Stimulated activated CD4-positive, alpha-beta T cell treated with anti-CD3 and anti-CD28 coated beads, Interleukin-12 subunit alpha, Interleukin-12 subunit beta, amount 100 ng/mL, for 4 hours (primary cell): ENCODE results near the gene TNFRSF21.
"Not testable (repeated sequence)": the region's sequence is repeated elsewhere in the genome, so short reads cannot be mapped to it uniquely, and the experiment has no call there.

Source experiments
- DNase-seq: peaks from one replicate; pipeline ENCODE4 v3.0.0-alpha.2; 2020

TNFRSF21 gene

GRCh38 chr6:47286301-47286700, 23.4 kb downstream of the TNFRSF21 start:
- DNase-seq, result no peak

GRCh38 chr6:47283993-47284392, 25.7 kb downstream of the TNFRSF21 start:
- no peak for DNase-seq

- no peak for DNase-seq
Measured at GRCh38 chr6:47278545-47278944, 31.2 kb downstream of the TNFRSF21 start.

DNA sequence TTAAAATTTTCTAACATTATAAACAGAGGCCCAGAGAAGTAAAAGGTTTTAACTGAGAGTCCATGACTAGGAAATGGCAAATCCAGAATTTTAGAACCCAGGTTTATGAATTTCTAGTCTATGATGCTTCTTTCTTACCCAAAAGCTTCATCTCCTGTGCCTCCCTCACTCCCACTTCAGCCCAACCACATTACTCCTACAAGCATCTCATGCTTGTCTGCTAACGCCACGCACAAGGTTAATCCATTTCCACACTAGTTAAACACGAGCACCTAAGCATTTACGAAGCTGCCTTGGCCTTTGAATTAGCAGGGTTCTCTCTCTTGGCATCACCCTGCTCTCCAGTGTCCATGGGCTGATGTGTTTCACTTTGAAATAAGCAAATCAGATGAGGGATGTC, 32.0 kb downstream of the TNFRSF21 start:
- DNase-seq, result no peak

- DNase-seq, result no peak
Measured at GRCh38 chr6:47276377-47276776, 33.3 kb downstream of the TNFRSF21 start.

DNA sequence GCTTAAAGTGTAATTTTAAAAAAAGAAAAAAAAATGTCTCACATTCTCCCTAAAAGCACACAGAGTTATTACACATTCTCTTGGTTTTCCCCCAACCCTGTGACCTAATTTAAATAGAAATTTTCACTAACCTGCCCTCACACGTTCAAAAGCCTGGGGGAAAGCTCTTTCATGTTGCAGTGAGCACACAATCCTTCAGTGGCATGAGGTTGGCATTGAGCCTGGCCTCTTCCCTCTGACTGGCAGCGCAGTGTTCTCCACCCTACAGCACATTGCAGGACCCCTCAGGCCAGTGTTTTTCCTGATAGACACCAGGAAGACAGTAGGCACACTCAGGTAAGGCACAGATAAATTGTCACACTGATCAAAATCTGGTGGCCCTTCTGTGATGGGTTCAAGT, 34.1 kb downstream of the TNFRSF21 start:
- DNase-seq, result no peak

DNA sequence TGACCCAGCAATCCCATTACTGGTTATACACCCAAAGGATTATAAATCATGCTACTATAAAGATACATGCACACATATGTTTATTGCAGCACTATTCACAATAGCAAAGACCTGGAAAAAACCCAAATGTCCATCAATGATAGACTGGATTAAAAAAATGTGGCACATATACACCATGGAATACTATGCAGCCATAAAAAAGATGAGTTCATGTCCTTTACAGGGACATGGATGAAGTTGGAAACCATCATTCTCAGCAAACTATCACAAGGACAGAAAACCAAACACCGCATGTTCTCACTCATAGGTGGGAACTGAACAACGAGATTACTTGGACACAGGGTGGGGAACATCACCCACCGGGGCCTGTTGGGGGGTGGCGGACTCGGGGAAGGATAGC, 34.6 kb downstream of the TNFRSF21 start:
- not testable (repeated sequence) for DNase-seq

DNA sequence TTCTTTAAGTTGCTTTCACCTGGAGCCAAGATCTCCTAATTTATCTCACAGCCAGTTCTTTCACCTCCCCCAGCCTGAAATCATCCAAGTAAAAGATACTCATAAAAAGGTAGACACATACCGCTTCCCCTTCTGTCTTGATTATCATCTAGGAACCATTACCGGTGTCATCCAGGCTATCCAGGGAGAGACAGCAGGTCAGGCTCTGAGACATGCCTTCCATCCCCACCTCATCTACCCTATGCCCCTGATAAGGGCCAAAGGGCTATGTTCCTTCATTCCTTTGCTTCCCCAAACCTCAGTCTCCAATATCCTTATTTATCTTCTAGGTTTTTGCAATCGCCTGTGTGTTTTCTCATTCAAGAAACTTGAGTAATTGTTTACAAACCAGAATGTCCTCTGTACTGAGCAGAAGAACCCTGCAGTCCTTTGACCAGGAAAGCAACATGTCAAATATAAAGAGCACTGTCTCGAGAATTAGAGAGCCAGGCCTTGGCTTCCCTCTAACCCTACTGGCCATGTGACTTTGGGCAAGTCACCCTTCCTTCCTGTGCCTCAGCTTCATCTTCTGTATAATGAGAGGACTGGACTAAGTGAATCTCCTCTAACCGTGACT, 41.0 kb downstream of the TNFRSF21 start:
- no peak for DNase-seq

DNA sequence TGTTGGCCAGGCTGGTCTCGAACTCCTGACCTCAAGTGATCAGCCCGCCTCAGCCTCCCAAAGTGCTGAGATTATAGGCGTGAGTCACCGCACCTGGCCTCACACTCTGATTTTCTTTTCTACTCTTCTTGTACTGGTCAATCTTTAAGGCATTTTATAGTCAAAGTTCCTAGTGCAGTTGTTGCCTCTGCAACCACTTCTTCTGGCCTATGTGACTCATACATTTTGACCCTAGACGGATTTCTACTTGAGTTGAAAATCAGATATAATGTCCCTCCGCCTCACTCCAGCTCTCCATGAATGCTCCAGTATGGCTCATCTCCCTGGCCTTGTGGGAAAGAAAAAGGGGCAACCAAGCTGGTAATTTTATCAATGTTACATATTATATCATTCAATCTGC, 42.4 kb downstream of the TNFRSF21 start:
- DNase-seq, result no peak

DNA sequence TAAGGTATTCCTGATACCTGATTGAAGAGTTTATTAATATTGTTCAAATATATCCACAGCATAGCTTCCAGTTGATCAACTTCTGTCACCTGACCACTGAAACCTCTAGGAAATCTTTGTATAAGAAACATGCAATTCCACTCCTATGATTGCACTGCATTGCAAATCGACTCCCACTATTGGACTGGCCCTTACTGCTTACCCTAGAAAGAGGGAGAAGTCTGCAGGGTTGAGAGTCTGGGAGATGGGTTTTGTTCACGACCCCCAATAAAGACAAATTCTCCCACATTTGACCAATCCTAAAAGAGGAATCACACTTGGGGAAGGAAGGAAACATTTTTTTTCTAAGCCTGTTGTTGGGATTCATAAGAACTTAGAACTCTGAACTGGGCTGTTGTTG, 43.7 kb downstream of the TNFRSF21 start:
- no peak for DNase-seq

DNA sequence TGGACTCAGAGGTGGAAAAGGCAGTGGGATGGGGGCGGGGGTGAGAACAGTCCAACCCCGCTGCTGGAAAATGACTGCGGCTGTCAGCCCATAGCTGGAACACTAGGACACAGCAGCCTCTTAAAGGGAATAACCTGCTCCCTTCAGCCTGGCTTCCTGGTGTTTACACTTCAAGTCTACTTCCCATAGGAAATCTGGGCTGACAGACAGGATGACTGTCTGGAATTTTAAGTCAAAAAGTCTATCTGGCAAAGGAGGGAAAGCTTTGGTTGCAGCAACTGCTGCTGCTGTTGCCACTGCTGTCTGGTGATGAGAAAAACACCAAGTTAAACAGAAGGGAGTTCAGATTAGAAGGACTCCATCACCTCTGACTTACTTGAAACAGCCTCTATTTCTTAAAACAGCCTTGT, 44.9 kb downstream of the TNFRSF21 start:
- DNase-seq, result no peak

DNA sequence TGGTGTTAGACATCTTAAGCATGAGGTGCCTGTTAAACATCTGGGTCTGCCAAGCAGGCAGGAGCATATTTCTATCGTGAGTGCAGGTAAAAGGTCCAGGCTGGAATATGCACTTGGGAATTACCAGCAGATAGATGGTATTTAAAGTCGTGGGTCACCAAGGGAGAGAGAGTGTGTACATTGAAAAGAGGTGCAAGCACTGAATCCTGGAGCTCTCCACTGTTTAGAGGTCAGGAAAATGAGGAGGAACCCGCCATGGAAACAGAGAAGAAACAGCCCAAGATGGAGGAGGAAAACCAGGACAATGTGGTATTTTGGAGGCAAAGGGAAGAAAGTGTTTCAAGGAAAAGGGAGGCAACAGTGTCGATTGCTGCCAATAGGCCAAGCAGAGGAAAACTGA, 46.4 kb downstream of the TNFRSF21 start:
- DNase-seq, result no peak

- no peak for DNase-seq
Measured at GRCh38 chr6:47262231-47262630, 47.5 kb downstream of the TNFRSF21 start.

DNA sequence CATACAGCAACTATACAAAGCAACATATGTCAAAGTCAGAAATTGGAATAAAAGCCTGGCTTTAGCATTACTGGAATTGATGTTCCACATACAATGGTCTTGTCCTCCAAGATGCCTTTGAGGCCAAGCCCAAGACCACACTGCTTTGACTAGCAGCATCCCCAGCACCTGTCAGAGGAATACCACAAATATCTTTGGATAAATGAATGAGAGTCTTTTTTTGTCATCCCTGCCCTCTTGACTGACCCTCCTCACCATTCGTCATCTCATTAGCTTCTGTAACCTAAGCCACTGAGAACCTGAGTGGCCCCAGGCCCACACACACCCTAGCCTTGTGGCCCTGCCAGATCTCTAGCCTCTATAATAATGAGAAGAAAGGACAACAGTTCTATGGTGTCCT, 48.5 kb downstream of the TNFRSF21 start:
- no peak for DNase-seq

GRCh38 chr6:47260021-47260420, 49.7 kb downstream of the TNFRSF21 start:
- DNase-seq, result no peak

GRCh38 chr6:47258724-47259347, 50.9 kb downstream of the TNFRSF21 start:
- no peak for DNase-seq

- DNase-seq, result no peak
Measured at GRCh38 chr6:47256981-47257730, 52.5 kb downstream of the TNFRSF21 start.

GRCh38 chr6:47256361-47256760, 53.3 kb downstream of the TNFRSF21 start:
- no peak for DNase-seq

DNA sequence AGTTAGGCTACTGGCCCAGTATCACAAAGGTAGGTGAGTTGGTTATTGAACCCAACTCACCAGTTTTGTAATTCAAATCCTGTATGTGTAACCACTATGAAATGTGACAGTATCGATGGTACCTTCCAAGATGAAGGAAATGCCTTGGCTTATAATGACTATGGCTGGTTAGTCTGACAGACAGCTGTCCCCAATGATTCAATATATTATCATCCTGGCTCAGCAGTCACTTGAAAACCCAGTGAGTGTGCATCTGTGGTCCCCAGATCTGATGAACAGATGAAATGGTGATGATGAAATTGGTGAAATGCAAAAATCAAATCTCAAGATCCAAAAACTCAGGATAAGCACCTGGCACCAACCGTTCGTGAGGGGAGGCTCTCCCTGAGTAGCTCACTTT, 54.8 kb downstream of the TNFRSF21 start:
- DNase-seq, result no peak

GRCh38 chr6:47254051-47254450, 55.7 kb downstream of the TNFRSF21 start:
- DNase-seq, result no peak

DNA sequence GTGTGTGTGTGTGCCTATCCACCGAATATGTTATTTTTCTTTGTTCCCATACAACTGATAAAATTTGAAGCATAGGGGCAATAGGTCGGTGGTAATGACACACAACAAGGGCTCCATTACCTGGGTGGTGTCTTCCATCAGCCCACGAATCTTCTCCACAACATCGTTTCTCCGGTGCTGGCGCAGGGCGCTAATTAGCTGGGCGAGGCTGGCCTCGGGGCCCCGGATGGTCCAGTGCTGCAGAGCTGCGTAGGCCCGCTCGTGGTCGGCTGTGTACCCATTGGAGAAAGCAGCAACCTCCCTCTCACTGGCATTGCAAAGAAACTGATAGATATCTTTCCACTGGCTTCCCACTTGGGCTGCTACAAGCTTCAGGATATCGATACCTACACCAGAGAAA, 56.6 kb downstream of the TNFRSF21 start:
- DNase-seq, result no peak

- no peak for DNase-seq
Measured at GRCh38 chr6:47252633-47253032, 57.1 kb downstream of the TNFRSF21 start.

DNA sequence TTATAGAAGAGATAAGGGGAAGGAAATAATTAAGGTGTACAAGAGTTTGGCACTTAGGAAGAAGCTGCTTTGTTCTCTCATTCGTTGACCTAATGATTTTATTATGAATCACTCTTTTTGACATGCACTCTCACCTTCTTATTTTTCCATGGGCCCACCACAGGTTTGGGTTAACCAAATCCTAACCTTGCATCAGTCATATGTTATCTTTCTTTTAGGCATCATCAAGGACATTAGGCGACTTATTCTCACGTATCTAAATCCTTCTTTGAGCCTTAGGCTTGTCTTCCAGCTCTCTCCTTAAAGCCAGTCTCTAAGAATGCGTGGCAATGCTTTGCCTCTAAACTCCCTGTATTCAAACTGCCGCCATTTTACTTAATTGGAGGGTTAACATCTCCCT, 58.3 kb downstream of the TNFRSF21 start:
- DNase-seq, result no peak

DNA sequence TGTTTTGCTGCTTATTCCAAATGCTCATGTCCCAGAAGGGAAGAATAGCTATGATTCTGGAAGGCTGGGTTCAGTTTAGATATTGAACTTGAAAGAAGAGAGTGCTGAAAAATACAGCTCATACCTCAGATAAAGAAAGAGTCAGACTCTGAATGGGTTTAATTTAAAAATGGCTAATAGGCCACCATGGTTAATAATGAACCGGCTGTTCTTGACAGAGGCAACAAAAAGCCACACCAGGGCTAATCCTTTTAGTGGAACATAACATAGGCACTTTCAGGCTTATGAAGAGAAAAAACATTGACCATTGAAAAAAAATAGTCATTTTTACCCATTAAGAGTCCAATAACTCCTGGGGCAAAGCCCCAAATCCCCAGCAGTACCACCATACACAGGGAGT, 59.4 kb downstream of the TNFRSF21 start:
- no peak for DNase-seq
